H9 (cell line): ENCODE data around the gene CD79A. TPM values are rescaled to one million over a fixed set of nuclear protein-coding genes. Genes with fewer than 3 reads are reported as not detected.

Source experiments
- DNase-seq: peaks from one replicate; pipeline ENCODE4 v3.0.0-alpha.2; 2017
- H2AFZ ChIP-seq: one replicate; pipeline ENCODE4 v1.6.1; 2013; ENCODE audit warnings: mild to moderate bottlenecking, low read length, control low read depth, moderate library complexity
- H2AK5ac ChIP-seq: 2 replicates; pipeline ENCODE4 v1.6.1; 2013; ENCODE audit warnings: low read length, control low read depth, mixed read lengths; ENCODE audit not compliant: insufficient read length
- H2BK120ac ChIP-seq: one replicate; pipeline ENCODE4 v1.6.1; 2013; ENCODE audit warnings: low read depth, mild to moderate bottlenecking, low read length, control low read depth, inconsistent platforms; ENCODE audit not compliant: poor library complexity, severe bottlenecking
- H2BK12ac ChIP-seq: 2 replicates; pipeline ENCODE4 v1.6.1; 2013; ENCODE audit warnings: low read length, control low read depth, mixed read lengths, low read depth; ENCODE audit not compliant: insufficient read length
- H2BK15ac ChIP-seq: 2 replicates; pipeline ENCODE4 v1.6.1; 2013; ENCODE audit warnings: low read depth, low read length, control low read depth
- H2BK20ac ChIP-seq: one replicate; pipeline ENCODE4 v1.6.1; 2013; ENCODE audit warnings: low read depth, mild to moderate bottlenecking, low read length, control low read depth, inconsistent platforms; ENCODE audit not compliant: poor library complexity, severe bottlenecking
- H2BK5ac ChIP-seq: 2 replicates; pipeline ENCODE4 v1.6.1; 2013; ENCODE audit warnings: low read length, control low read depth, mixed read lengths; ENCODE audit not compliant: insufficient read length
- H3K14ac ChIP-seq: 2 replicates; pipeline ENCODE4 v1.6.1; 2013; ENCODE audit warnings: low read length, control low read depth; ENCODE audit not compliant: insufficient read depth
- H3K18ac ChIP-seq: 2 replicates; pipeline ENCODE4 v1.6.1; 2013; ENCODE audit warnings: low read depth, mild to moderate bottlenecking, mixed read lengths, low read length, control low read depth; ENCODE audit not compliant: insufficient read length
- H3K23ac ChIP-seq: 2 replicates; pipeline ENCODE4 v1.6.1; 2013; ENCODE audit warnings: low read length, control low read depth, mixed read lengths, low read depth; ENCODE audit not compliant: insufficient read length
- H3K23me2 ChIP-seq: 2 replicates; pipeline ENCODE4 v1.6.1; 2013; ENCODE audit warnings: low read depth, mild to moderate bottlenecking, mixed read lengths, low read length, control low read depth; ENCODE audit not compliant: insufficient read length, poor library complexity, severe bottlenecking
- H3K27ac ChIP-seq: 2 replicates; pipeline ENCODE4 v1.5.1; 2013; ENCODE audit warnings: low read length, control low read depth, mixed read lengths, low read depth; ENCODE audit not compliant: insufficient read length
- H3K27me3 ChIP-seq: 2 replicates; pipeline ENCODE4 v1.6.1; 2013; ENCODE audit warnings: low read length, control low read depth, inconsistent platforms; ENCODE audit not compliant: insufficient read depth
- H3K4ac ChIP-seq: 2 replicates; pipeline ENCODE4 v1.6.1; 2013; ENCODE audit warnings: low read depth, mild to moderate bottlenecking, control low read depth, inconsistent platforms, low read length, moderate library complexity
- H3K4me1 ChIP-seq: 2 replicates; pipeline ENCODE4 v1.6.1; 2013; ENCODE audit warnings: low read length, control low read depth, inconsistent platforms; ENCODE audit not compliant: insufficient read depth
- H3K4me2 ChIP-seq: 2 replicates; pipeline ENCODE4 v1.6.1; 2013; ENCODE audit warnings: low read length, control low read depth, mixed read lengths; ENCODE audit not compliant: insufficient read length, insufficient read depth
- H3K56ac ChIP-seq: 2 replicates; pipeline ENCODE4 v1.6.1; 2013; ENCODE audit warnings: low read depth, mild to moderate bottlenecking, mixed read lengths, low read length, control low read depth; ENCODE audit not compliant: insufficient read length
- H3K79me1 ChIP-seq: 2 replicates; pipeline ENCODE4 v1.6.1; 2013; ENCODE audit warnings: low read depth, mild to moderate bottlenecking, moderate library complexity, low read length, control low read depth, inconsistent platforms; ENCODE audit not compliant: insufficient read depth, poor library complexity, severe bottlenecking
- H3K79me2 ChIP-seq: 2 replicates; pipeline ENCODE4 v1.6.1; 2013; ENCODE audit warnings: low read length, control low read depth, inconsistent platforms; ENCODE audit not compliant: insufficient read depth
- H3K9ac ChIP-seq: 2 replicates; pipeline ENCODE4 v1.6.1; 2013; ENCODE audit warnings: low read length, control low read depth, mixed read lengths; ENCODE audit not compliant: insufficient read length; ENCODE audit errors: extremely low read depth
- H3K9me3 ChIP-seq: one replicate; pipeline ENCODE4 v1.6.1; 2013; ENCODE audit warnings: low read depth, low read length, inconsistent platforms; ENCODE audit not compliant: control insufficient read depth
- H3T11ph ChIP-seq: one replicate; pipeline ENCODE4 v1.6.1; 2013; ENCODE audit warnings: mild to moderate bottlenecking, low read length, control low read depth, inconsistent platforms
- H4K20me1 ChIP-seq: one replicate; pipeline ENCODE4 v1.6.1; 2013; ENCODE audit not compliant: control insufficient read depth, insufficient read length, insufficient read depth
- H4K5ac ChIP-seq: 2 replicates; pipeline ENCODE4 v1.6.1; 2013; ENCODE audit warnings: low read depth, mild to moderate bottlenecking, mixed read lengths, low read length, control low read depth; ENCODE audit not compliant: insufficient read length
- H4K8ac ChIP-seq: replicated peaks from 2 replicates; pipeline ENCODE4 v1.6.1; 2013; ENCODE audit warnings: low read length, control low read depth, mixed read lengths, low read depth; ENCODE audit not compliant: insufficient read length
- H4K91ac ChIP-seq: 2 replicates; pipeline ENCODE4 v1.6.1; 2013; ENCODE audit warnings: low read depth, mild to moderate bottlenecking, moderate library complexity, mixed read lengths, low read length, control low read depth; ENCODE audit not compliant: insufficient read length
- H3K27ac Mint-ChIP-seq, 3 experiments: 2 replicates in 2 of 3; 3 replicates in 1 of 3; pipeline ENCODE4 v1.8.0; 2020 to 2021; ENCODE audit warnings: mixed read lengths in 3 of 3, mild to moderate bottlenecking in 1 of 3, moderate library complexity in 1 of 3
- H3K27me3 Mint-ChIP-seq: 2 replicates; pipeline ENCODE4 v1.8.0; 2021; ENCODE audit warnings: low read depth, mild to moderate bottlenecking, moderate library complexity, mixed read lengths
- H3K36me3 Mint-ChIP-seq, 3 experiments: 2 replicates in 2 of 3; 3 replicates in 1 of 3; pipeline ENCODE4 v1.8.0; 2020 to 2021; ENCODE audit warnings: low read depth in 3 of 3, mixed read lengths in 3 of 3; ENCODE audit not compliant: insufficient read depth in 1 of 3
- H3K4me1 Mint-ChIP-seq, 2 experiments: 2 replicates each; pipeline ENCODE4 v1.8.0; 2020; ENCODE audit warnings: mixed read lengths in 2 of 2
- H3K4me3 Mint-ChIP-seq, 2 experiments: 2 replicates in 1 of 2; 3 replicates in 1 of 2; pipeline ENCODE4 v1.8.0; 2020 to 2021; ENCODE audit warnings: mild to moderate bottlenecking in 2 of 2, mixed read lengths in 2 of 2, moderate library complexity in 1 of 2
- H3K9me3 Mint-ChIP-seq, 2 experiments: 2 replicates in 1 of 2; 3 replicates in 1 of 2; pipeline ENCODE4 v1.8.0; 2020; ENCODE audit warnings: mild to moderate bottlenecking in 2 of 2, mixed read lengths in 2 of 2, moderate library complexity in 1 of 2
- WGBS: extraction: QIAGEN DNeasy Blood & Tissue Kit; methylation state at CpG from one replicate; pipeline ENCODE4 v1.1.7; 2013; ENCODE audit warnings: missing lambda C conversion rate, low lambda C conversion rate, mixed read lengths; ENCODE audit not compliant: insufficient read length; ENCODE audit errors: extremely low coverage; 5-methylcytosine and 5-hydroxymethylcytosine counted together
- total RNA-seq: library from RNA; stranded (reverse); gene quantifications from 2 replicates; pipeline ENCODE4 v1.2.1, GENCODE V29; 2021
- TF ChIP-seq, protein P1 (sequence below): fragments of 200-600 bp; sonication (generic); conservative IDR thresholded peaks from 3 replicates; pipeline ENCODE4 v1.8.0; 2021; ENCODE audit warnings: antibody characterized with exemption, mild to moderate bottlenecking

Gene CD79A
- total RNA-seq, 1 experiment from 2014 or later: 0.22 TPM

- no peaks in the 10 kb centered on the region; a peak in 1 of 5 replicates for H3K9me3 Mint-ChIP-seq
- no peak overlapping the region for H3K23ac ChIP-seq
- no CpG with 5 or more reads among the region's 10 CpGs for WGBS
- H3K23me2 ChIP-seq: no peaks in the 10 kb centered on the region
- no peak overlapping the region for H3K18ac ChIP-seq
- H3K36me3 Mint-ChIP-seq: peaks cover 48 to 84% (median 73%) of the 10 kb centered on the region in 3 experiments
- no peak overlapping the region for H2BK12ac ChIP-seq
- H3K9ac ChIP-seq: no peak overlapping the region
- no peak overlapping the region for H2AK5ac ChIP-seq
- no peak overlapping the region for H3K56ac ChIP-seq
- no peak overlapping the region for H2BK20ac ChIP-seq
- no peak overlapping the region for H4K91ac ChIP-seq
- H2BK5ac ChIP-seq: no peak overlapping the region
- TF ChIP-seq, protein P1, sequence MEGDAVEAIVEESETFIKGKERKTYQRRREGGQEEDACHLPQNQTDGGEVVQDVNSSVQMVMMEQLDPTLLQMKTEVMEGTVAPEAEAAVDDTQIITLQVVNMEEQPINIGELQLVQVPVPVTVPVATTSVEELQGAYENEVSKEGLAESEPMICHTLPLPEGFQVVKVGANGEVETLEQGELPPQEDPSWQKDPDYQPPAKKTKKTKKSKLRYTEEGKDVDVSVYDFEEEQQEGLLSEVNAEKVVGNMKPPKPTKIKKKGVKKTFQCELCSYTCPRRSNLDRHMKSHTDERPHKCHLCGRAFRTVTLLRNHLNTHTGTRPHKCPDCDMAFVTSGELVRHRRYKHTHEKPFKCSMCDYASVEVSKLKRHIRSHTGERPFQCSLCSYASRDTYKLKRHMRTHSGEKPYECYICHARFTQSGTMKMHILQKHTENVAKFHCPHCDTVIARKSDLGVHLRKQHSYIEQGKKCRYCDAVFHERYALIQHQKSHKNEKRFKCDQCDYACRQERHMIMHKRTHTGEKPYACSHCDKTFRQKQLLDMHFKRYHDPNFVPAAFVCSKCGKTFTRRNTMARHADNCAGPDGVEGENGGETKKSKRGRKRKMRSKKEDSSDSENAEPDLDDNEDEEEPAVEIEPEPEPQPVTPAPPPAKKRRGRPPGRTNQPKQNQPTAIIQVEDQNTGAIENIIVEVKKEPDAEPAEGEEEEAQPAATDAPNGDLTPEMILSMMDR: no peak
- DNase-seq: no peak
- H3K79me2 ChIP-seq: peaks cover 6% of the 10 kb centered on the region; the same call in 1 of the 2 replicates
- H3K27ac ChIP-seq: no peak overlapping the region
- no peak overlapping the region for H3K14ac ChIP-seq
- H3K27me3 Mint-ChIP-seq: peaks cover 3% of the 10 kb centered on the region; the same call in 1 of the 2 replicates
- no peak overlapping the region; a peak in 1 of 5 replicates for H3K4me3 Mint-ChIP-seq
- H2AFZ ChIP-seq: no peak overlapping the region
- no peak overlapping the region for H3K4me2 ChIP-seq
- H2BK15ac ChIP-seq: no peak overlapping the region
- H3K4ac ChIP-seq: no peak overlapping the region
- H3K79me1 ChIP-seq: peaks cover 13% of the 10 kb centered on the region
- H4K20me1 ChIP-seq: no peaks in the 10 kb centered on the region
- H4K8ac ChIP-seq: no peak overlapping the region
- no peaks in the 10 kb centered on the region for H3K27me3 ChIP-seq
- H3K27ac Mint-ChIP-seq: peak overlapping the region; percentile 79 to 96 (median 95); a peak in 4 of 7 replicates
- H3K4me1 Mint-ChIP-seq: peaks cover 18 to 26% of the 10 kb centered on the region in 2 experiments
- H3K9me3 ChIP-seq: no peaks in the 10 kb centered on the region
- no peaks in the 10 kb centered on the region for H3K4me1 ChIP-seq
- H2BK120ac ChIP-seq: no peak overlapping the region
- H4K5ac ChIP-seq: no peak overlapping the region
- H3T11ph ChIP-seq: no peak overlapping the region
These were observed 8.7 kb upstream of the CD79A start for GRCh38 chr19:41868120-41868988.
